Measurements from ENCODE around the gene MFNG. TPM values are rescaled to one million over a fixed set of nuclear protein-coding genes. Genes with fewer than 3 reads are reported as not detected.

MFNG gene
- polyA plus RNA-seq, 1 donor from 2014 or later: 0.17 TPM

- Histone ChIP-seq H3K36me3 (ENCODE audit: insufficient read depth, low read length) (no peaks in the 10 kb centered on the region), H2AFZ (ENCODE audit: low read depth, low read length) (no peak overlapping the region), H3K27ac (ENCODE audit: low read length) (no peak overlapping the region), H3K9me3 (ENCODE audit: low read length) (no peaks in the 10 kb centered on the region), H3F3A (ENCODE audit: insufficient read depth, low read length, poor library complexity, severe bottlenecking) (no peaks in the 10 kb centered on the region), H3K27me3 (ENCODE audit: insufficient read depth, low read depth, low read length) (peaks cover 54% of the 10 kb centered on the region), H3K4me2 (ENCODE audit: low read length) (no peak overlapping the region), H3K9ac (ENCODE audit: low read length) (no peak overlapping the region), H3K9me2 (ENCODE audit: insufficient read depth, low read length) (no peaks in the 10 kb centered on the region), H4K20me1 (ENCODE audit: insufficient read depth) (no peaks in the 10 kb centered on the region), H3K79me2 (replicated peaks; ENCODE audit: insufficient read depth, low read length) (no peaks in the 10 kb centered on the region), H3K4me3 (ENCODE audit: low read length) (no peak overlapping the region)
- TF ChIP-seq SMC3 (conservative IDR thresholded peaks at IDR 0.05; ENCODE audit: poor library complexity): peak; percentile 93
- no peak for TF ChIP-seq EP300 (conservative IDR thresholded peaks at IDR 0.05; ENCODE audit: poor library complexity, severe bottlenecking)
- TF ChIP-seq TAF1 (IDR thresholded peaks at IDR 0.05; ENCODE audit: low read depth): no peak
- TF ChIP-seq EZH2 (IDR thresholded peaks at IDR 0.05; ENCODE audit: borderline replicate concordance, insufficient read depth, low read length, poor library complexity, severe bottlenecking): no peak
- TF ChIP-seq RAD21 (conservative IDR thresholded peaks at IDR 0.05): peak; percentile 81
- TF ChIP-seq MXI1 (conservative IDR thresholded peaks at IDR 0.05; ENCODE audit: poor library complexity, severe bottlenecking): peak; percentile 30
- TF ChIP-seq, protein P1, sequence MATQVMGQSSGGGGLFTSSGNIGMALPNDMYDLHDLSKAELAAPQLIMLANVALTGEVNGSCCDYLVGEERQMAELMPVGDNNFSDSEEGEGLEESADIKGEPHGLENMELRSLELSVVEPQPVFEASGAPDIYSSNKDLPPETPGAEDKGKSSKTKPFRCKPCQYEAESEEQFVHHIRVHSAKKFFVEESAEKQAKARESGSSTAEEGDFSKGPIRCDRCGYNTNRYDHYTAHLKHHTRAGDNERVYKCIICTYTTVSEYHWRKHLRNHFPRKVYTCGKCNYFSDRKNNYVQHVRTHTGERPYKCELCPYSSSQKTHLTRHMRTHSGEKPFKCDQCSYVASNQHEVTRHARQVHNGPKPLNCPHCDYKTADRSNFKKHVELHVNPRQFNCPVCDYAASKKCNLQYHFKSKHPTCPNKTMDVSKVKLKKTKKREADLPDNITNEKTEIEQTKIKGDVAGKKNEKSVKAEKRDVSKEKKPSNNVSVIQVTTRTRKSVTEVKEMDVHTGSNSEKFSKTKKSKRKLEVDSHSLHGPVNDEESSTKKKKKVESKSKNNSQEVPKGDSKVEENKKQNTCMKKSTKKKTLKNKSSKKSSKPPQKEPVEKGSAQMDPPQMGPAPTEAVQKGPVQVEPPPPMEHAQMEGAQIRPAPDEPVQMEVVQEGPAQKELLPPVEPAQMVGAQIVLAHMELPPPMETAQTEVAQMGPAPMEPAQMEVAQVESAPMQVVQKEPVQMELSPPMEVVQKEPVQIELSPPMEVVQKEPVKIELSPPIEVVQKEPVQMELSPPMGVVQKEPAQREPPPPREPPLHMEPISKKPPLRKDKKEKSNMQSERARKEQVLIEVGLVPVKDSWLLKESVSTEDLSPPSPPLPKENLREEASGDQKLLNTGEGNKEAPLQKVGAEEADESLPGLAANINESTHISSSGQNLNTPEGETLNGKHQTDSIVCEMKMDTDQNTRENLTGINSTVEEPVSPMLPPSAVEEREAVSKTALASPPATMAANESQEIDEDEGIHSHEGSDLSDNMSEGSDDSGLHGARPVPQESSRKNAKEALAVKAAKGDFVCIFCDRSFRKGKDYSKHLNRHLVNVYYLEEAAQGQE (IDR thresholded peaks at IDR 0.05; ENCODE audit: borderline replicate concordance): no peak
- TF ChIP-seq POLR2AphosphoS5 (IDR thresholded peaks at IDR 0.05): no peak
- TF ChIP-seq, protein P2, sequence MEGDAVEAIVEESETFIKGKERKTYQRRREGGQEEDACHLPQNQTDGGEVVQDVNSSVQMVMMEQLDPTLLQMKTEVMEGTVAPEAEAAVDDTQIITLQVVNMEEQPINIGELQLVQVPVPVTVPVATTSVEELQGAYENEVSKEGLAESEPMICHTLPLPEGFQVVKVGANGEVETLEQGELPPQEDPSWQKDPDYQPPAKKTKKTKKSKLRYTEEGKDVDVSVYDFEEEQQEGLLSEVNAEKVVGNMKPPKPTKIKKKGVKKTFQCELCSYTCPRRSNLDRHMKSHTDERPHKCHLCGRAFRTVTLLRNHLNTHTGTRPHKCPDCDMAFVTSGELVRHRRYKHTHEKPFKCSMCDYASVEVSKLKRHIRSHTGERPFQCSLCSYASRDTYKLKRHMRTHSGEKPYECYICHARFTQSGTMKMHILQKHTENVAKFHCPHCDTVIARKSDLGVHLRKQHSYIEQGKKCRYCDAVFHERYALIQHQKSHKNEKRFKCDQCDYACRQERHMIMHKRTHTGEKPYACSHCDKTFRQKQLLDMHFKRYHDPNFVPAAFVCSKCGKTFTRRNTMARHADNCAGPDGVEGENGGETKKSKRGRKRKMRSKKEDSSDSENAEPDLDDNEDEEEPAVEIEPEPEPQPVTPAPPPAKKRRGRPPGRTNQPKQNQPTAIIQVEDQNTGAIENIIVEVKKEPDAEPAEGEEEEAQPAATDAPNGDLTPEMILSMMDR (IDR thresholded peaks at IDR 0.05; ENCODE audit: poor library complexity, severe bottlenecking): peak; percentile 88
Measured at GRCh38 chr22:37428649-37429586, 57.3 kb downstream of the MFNG start.

DNA sequence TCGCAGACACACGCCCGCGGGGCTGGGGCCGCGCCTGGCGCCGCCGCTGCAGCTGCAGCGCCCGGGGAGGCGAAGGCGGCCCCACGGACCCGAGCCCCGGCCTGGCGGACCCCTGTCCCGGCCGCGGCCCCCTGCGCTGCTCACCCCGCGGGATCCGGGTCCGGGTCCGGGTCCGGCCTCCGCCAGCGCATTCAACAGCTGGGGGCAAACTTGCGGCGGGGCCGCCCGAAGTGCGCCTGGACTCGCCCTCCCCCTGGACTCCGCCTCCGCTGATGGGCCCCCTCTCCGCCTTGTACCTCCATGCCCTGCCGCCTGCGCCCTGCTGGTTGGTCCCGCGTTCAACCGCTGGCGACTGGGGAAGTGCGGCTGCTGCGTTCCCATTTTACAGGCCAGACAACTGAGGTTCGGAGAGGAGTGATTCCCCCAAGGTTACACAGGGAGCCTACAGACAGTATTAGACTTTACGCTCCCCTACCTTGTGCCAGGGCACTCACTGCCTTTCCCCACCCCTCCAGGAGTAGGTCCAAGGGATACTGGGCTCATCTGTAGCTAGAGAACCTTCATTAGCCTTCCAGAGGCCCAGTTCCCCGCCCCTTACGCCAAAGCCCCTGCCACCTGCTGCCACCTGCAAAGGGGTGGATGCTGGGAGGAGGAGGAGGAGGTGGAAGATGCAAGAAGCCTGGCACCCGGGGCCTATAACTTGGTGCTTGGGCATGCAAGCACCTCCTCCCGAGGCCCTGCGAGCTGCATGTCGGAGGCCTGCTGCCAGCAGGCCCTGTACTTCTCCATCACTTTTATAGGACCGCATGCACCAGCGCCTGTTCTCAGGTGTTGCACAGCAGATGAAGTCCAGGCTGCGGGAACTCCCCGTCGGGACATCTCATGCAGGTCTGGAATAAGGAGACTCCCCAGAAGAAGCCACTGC is 58.2 kb downstream of the MFNG start:
- Histone ChIP-seq H3K4me3 (ENCODE audit: low read length) (peak overlapping the region; percentile 69), H3K36me3 (ENCODE audit: insufficient read depth, low read length) (no peaks in the 10 kb centered on the region), H3K9me3 (ENCODE audit: low read length) (no peaks in the 10 kb centered on the region), H4K20me1 (ENCODE audit: insufficient read depth) (no peaks in the 10 kb centered on the region), H3K27ac (ENCODE audit: low read length) (no peak overlapping the region), H3K9ac (ENCODE audit: low read length) (peak overlapping the region; percentile 56), H2AFZ (ENCODE audit: low read depth, low read length) (no peak overlapping the region), H3F3A (ENCODE audit: insufficient read depth, low read length, poor library complexity, severe bottlenecking) (no peaks in the 10 kb centered on the region), H3K9me2 (ENCODE audit: insufficient read depth, low read length) (no peaks in the 10 kb centered on the region), H3K27me3 (ENCODE audit: insufficient read depth, low read depth, low read length) (peaks cover 54% of the 10 kb centered on the region), H3K4me2 (ENCODE audit: low read length) (no peak overlapping the region), H3K79me2 (replicated peaks; ENCODE audit: insufficient read depth, low read length) (no peaks in the 10 kb centered on the region)
- TF ChIP-seq MXI1 (conservative IDR thresholded peaks at IDR 0.05; ENCODE audit: poor library complexity, severe bottlenecking): no peak
- TF ChIP-seq, protein P2 (IDR thresholded peaks at IDR 0.05; ENCODE audit: poor library complexity, severe bottlenecking): no peak

Measured in neural cell (in vitro differentiated cells).